BLaER1 treated with 17β-estradiol and CSF1 and Interleukin-3, amounts not matched to agents 10 nM and 100 nM (cell line): Measurements from ENCODE around the gene GRID2.
"Not testable (repeated sequence)": the region's sequence is repeated elsewhere in the genome, so short reads cannot be mapped to it uniquely, and the experiment has no call there.

Experiments
- H3K27ac ChIP-seq, 11 experiments: shearing (Covaris generic); formaldehyde crosslinking; 2 replicates each; pipeline ENCODE4 v1.8.1; 2022
- H3K27me3 ChIP-seq, 11 experiments: shearing (Covaris generic); formaldehyde crosslinking; 2 replicates each; pipeline ENCODE4 v1.8.1; 2022
- H3K36me3 ChIP-seq, 11 experiments: shearing (Covaris generic); formaldehyde crosslinking; 2 replicates each; pipeline ENCODE4 v1.8.1; 2022
- H3K4me1 ChIP-seq, 10 experiments: shearing (Covaris generic); formaldehyde crosslinking; 2 replicates each; pipeline ENCODE4 v1.8.1; 2022
- H3K4me2 ChIP-seq, 11 experiments: shearing (Covaris generic); formaldehyde crosslinking; 2 replicates each; pipeline ENCODE4 v1.8.1; 2022
- H3K4me3 ChIP-seq, 10 experiments: shearing (Covaris generic); formaldehyde crosslinking; 2 replicates each; pipeline ENCODE4 v1.8.1; 2022
- H3K9ac ChIP-seq, 11 experiments: shearing (Covaris generic); formaldehyde crosslinking; 2 replicates each; pipeline ENCODE4 v1.8.1; 2022
- H3K9me3 ChIP-seq, 11 experiments: shearing (Covaris generic); formaldehyde crosslinking; replicated peaks in 1 of 11; 2 replicates each; pipeline ENCODE4 v1.8.1; 2022
- H4K20me1 ChIP-seq, 11 experiments: shearing (Covaris generic); formaldehyde crosslinking; 2 replicates each; pipeline ENCODE4 v1.8.1; 2022
- Cebpa-rat ChIP-seq, 11 experiments: shearing (Covaris generic); IDR thresholded peaks; 2 replicates each; pipeline ENCODE4 v1.8.1; 2022

GRID2 gene

GRCh38 chr4:93327346-93327745 is 1023.6 kb downstream of the GRID2 start:
- Histone ChIP-seq H3K27ac (no peak overlapping the region), H3K27me3 (no peaks in the 10 kb centered on the region), H3K9me3 (peaks cover 0 to 7% (median 0%) of the 10 kb centered on the region in 11 experiments; a peak in 1 of 22 replicates), H3K36me3 (no peaks in the 10 kb centered on the region), H3K4me1 (no peaks in the 10 kb centered on the region), H4K20me1 (no peaks in the 10 kb centered on the region), H3K9ac (no peak overlapping the region), H3K4me2 (no peak overlapping the region), H3K4me3 (no peak overlapping the region)
- TF ChIP-seq Cebpa-rat (IDR thresholded peaks at IDR 0.05), result no peak

GRCh38 chr4:93334003-93334402 is 1030.2 kb downstream of the GRID2 start:
- Histone ChIP-seq H3K36me3 (no peaks in the 10 kb centered on the region), H4K20me1 (no peaks in the 10 kb centered on the region), H3K4me3 (no peak overlapping the region), H3K9me3 (no peaks in the 10 kb centered on the region), H3K4me2 (no peak overlapping the region), H3K27ac (no peak overlapping the region), H3K4me1 (no peaks in the 10 kb centered on the region), H3K9ac (no peak overlapping the region), H3K27me3 (no peaks in the 10 kb centered on the region)
- TF ChIP-seq Cebpa-rat (IDR thresholded peaks at IDR 0.05), result no peak

- H3K4me1 ChIP-seq, result no peaks in the 10 kb centered on the region
- TF ChIP-seq Cebpa-rat (IDR thresholded peaks at IDR 0.05), result no peak
These were observed 1033.4 kb downstream of the GRID2 start for GRCh38 chr4:93337196-93337595.

GRCh38 chr4:93342738-93343137 is 1039.0 kb downstream of the GRID2 start:
- Histone ChIP-seq H3K27me3 (no peaks in the 10 kb centered on the region), H3K4me3 (no peak overlapping the region), H3K27ac (no peak overlapping the region), H3K9ac (no peak overlapping the region), H3K36me3 (no peaks in the 10 kb centered on the region), H3K4me2 (no peak overlapping the region), H3K9me3 (no peaks in the 10 kb centered on the region), H3K4me1 (no peaks in the 10 kb centered on the region), H4K20me1 (no peaks in the 10 kb centered on the region)
- TF ChIP-seq Cebpa-rat (IDR thresholded peaks at IDR 0.05), result no peak

More at GRCh38 chr4:93337196-93337595, 1033.4 kb downstream of the GRID2 start:
- no peaks in the 10 kb centered on the region for H3K27me3 ChIP-seq
- no peaks in the 10 kb centered on the region for H3K36me3 ChIP-seq
- no peak overlapping the region for H3K4me3 ChIP-seq
- H4K20me1 ChIP-seq, result no peaks in the 10 kb centered on the region
- H3K27ac ChIP-seq, result no peak overlapping the region
- H3K4me2 ChIP-seq, result no peak overlapping the region
- no peak overlapping the region for H3K9ac ChIP-seq
- H3K9me3 ChIP-seq, result no peaks in the 10 kb centered on the region

GRCh38 chr4:93346840-93347239 is 1043.1 kb downstream of the GRID2 start:
- TF ChIP-seq Cebpa-rat (IDR thresholded peaks at IDR 0.05), result no peak
- H4K20me1 ChIP-seq, result no peaks in the 10 kb centered on the region
- no peaks in the 10 kb centered on the region for H3K4me1 ChIP-seq
- no peak overlapping the region for H3K27ac ChIP-seq
- no peaks in the 10 kb centered on the region for H3K9me3 ChIP-seq
- H3K27me3 ChIP-seq, result no peaks in the 10 kb centered on the region
- H3K4me3 ChIP-seq, result no peak overlapping the region
- H3K9ac ChIP-seq, result no peak overlapping the region
- no peak overlapping the region for H3K4me2 ChIP-seq
- no peaks in the 10 kb centered on the region for H3K36me3 ChIP-seq

- H3K27me3 ChIP-seq, result no peaks in the 10 kb centered on the region
- H3K36me3 ChIP-seq, result no peaks in the 10 kb centered on the region
- H3K4me3 ChIP-seq, result no peak overlapping the region
- no peaks in the 10 kb centered on the region for H3K4me1 ChIP-seq
- TF ChIP-seq Cebpa-rat (IDR thresholded peaks at IDR 0.05), result no peak
- H3K9ac ChIP-seq, result no peak overlapping the region
- no peaks in the 10 kb centered on the region for H4K20me1 ChIP-seq
- no peaks in the 10 kb centered on the region for H3K9me3 ChIP-seq
- no peak overlapping the region for H3K4me2 ChIP-seq
- no peak overlapping the region; a peak in 1 of 22 replicates for H3K27ac ChIP-seq
These were observed 1045.1 kb downstream of the GRID2 start for GRCh38 chr4:93348896-93349295.

GRCh38 chr4:93351846-93352245 is 1048.1 kb downstream of the GRID2 start:
- no peak for TF ChIP-seq Cebpa-rat (IDR thresholded peaks at IDR 0.05)
- H3K4me3 ChIP-seq, result no peak overlapping the region
- H3K4me1 ChIP-seq, result no peaks in the 10 kb centered on the region

GRCh38 chr4:93355411-93355810 is 1051.6 kb downstream of the GRID2 start:
- no peak overlapping the region for H3K4me3 ChIP-seq
- H3K4me2 ChIP-seq, result no peak overlapping the region
- no peaks in the 10 kb centered on the region for H4K20me1 ChIP-seq
- no peak overlapping the region for H3K9ac ChIP-seq
- no peaks in the 10 kb centered on the region for H3K9me3 ChIP-seq
- H3K27me3 ChIP-seq, result no peaks in the 10 kb centered on the region
- no peak for TF ChIP-seq Cebpa-rat (IDR thresholded peaks at IDR 0.05)
- H3K27ac ChIP-seq, result no peak overlapping the region
- no peaks in the 10 kb centered on the region for H3K4me1 ChIP-seq
- no peaks in the 10 kb centered on the region for H3K36me3 ChIP-seq

More at GRCh38 chr4:93351846-93352245, 1048.1 kb downstream of the GRID2 start:
- H3K4me2 ChIP-seq, result no peak overlapping the region
- no peaks in the 10 kb centered on the region for H3K9me3 ChIP-seq
- no peaks in the 10 kb centered on the region for H3K36me3 ChIP-seq
- H3K27ac ChIP-seq, result no peak overlapping the region
- H4K20me1 ChIP-seq, result no peaks in the 10 kb centered on the region
- H3K27me3 ChIP-seq, result no peaks in the 10 kb centered on the region
- no peak overlapping the region for H3K9ac ChIP-seq

GRCh38 chr4:93359586-93359985 is 1055.8 kb downstream of the GRID2 start:
- Histone ChIP-seq H3K27ac (no peak overlapping the region), H3K36me3 (no peaks in the 10 kb centered on the region), H3K4me1 (no peaks in the 10 kb centered on the region), H3K4me2 (no peak overlapping the region), H3K4me3 (no peak overlapping the region), H3K27me3 (no peaks in the 10 kb centered on the region), H3K9me3 (no peaks in the 10 kb centered on the region), H3K9ac (no peak overlapping the region), H4K20me1 (no peaks in the 10 kb centered on the region)
- no peak for TF ChIP-seq Cebpa-rat (IDR thresholded peaks at IDR 0.05)

- not testable (repeated sequence) for H3K4me3 ChIP-seq, H3K36me3 ChIP-seq, H3K9me3 ChIP-seq, H4K20me1 ChIP-seq, H3K27ac ChIP-seq, H3K9ac ChIP-seq, H3K4me2 ChIP-seq, H3K4me1 ChIP-seq, H3K27me3 ChIP-seq
These were observed 1062.5 kb downstream of the GRID2 start for GRCh38 chr4:93366169-93366755.
